Testis (tissue), 3 donors: ENCODE measurements around the gene ZBED3. TPM values are rescaled to one million over a fixed set of nuclear protein-coding genes. Genes with fewer than 3 reads are reported as not detected.

Experiments used
- DNase-seq: peaks from one replicate; pipeline ENCODE4 v3.0.0-alpha.2; 2019
- H3K27ac ChIP-seq, 2 donors: fragments of 200-600 bp; sonication (generic); one replicate each; pipeline ENCODE4 v1.5.1; 2019
- H3K27me3 ChIP-seq: fragments of 200-600 bp; sonication (generic); one replicate; pipeline ENCODE4 v1.5.1; 2019
- H3K36me3 ChIP-seq: fragments of 200-600 bp; sonication (generic); one replicate; pipeline ENCODE4 v1.5.1; 2017; ENCODE audit warnings: low read depth; ENCODE audit errors: missing control alignments
- H3K4me1 ChIP-seq: fragments of 200-600 bp; sonication (generic); one replicate; pipeline ENCODE4 v1.5.1; 2019
- H3K4me3 ChIP-seq, 2 donors: fragments of 200-600 bp; sonication (generic); one replicate each; pipeline ENCODE4 v1.5.1; 2017 to 2019
- H3K9me3 ChIP-seq: fragments of 200-600 bp; sonication (generic); one replicate; pipeline ENCODE4 v1.5.1; 2017
- POLR2A ChIP-seq: fragments of 450-650 bp; IDR thresholded peaks from one replicate; pipeline ENCODE4 v1.6.1; 2017; ENCODE audit warnings: antibody characterized with exemption, mild to moderate bottlenecking, moderate library complexity
- WGBS, 2 donors: methylation state at CpG; one replicate each; pipeline ENCODE4 v1.1.5; 2018; 5-methylcytosine and 5-hydroxymethylcytosine counted together
- intact Hi-C: fragments of 100-400 bp; cut with DNase I; formaldehyde crosslinking; loops from one replicate; pipeline ENCODE4 v1.15.1; 2023; ENCODE audit warnings: low total_unique reads
- polyA plus RNA-seq: library from polyadenylated mRNA; stranded (reverse); fragments of 350-450 nt; fragmentation: Illumina TruSeq; extraction: RNeasy Lipid Tissue Mini Kit (QIAGEN cat#74804); gene quantifications from one replicate; pipeline ENCODE4 v1.2.3, GENCODE V29; 2014; ENCODE audit warnings: low read depth, low replicate concordance; ENCODE audit not compliant: insufficient read depth
- total RNA-seq, 2 donors: library from RNA; depleted of rRNA; stranded (reverse); fragments of >200 nt; gene quantifications; one replicate each; pipeline ENCODE4 v1.2.3, GENCODE V29; 2016
- TF ChIP-seq, protein P1 (sequence below), 3 experiments: fragments of 450-650 bp in 2 of 3; fragments of 200-600 bp in 1 of 3; sonication (generic) in 1 of 3; IDR thresholded peaks; one replicate each; pipeline ENCODE4 v1.5.1; 2016 to 2019; ENCODE audit warnings: antibody characterized with exemption in 3 of 3, mild to moderate bottlenecking in 2 of 3, moderate library complexity in 1 of 3

Gene ZBED3
- total and polyA plus RNA-seq, 3 donors from 2014 or later, result 6.9 to 14.5 (median 7.9) TPM

DNA sequence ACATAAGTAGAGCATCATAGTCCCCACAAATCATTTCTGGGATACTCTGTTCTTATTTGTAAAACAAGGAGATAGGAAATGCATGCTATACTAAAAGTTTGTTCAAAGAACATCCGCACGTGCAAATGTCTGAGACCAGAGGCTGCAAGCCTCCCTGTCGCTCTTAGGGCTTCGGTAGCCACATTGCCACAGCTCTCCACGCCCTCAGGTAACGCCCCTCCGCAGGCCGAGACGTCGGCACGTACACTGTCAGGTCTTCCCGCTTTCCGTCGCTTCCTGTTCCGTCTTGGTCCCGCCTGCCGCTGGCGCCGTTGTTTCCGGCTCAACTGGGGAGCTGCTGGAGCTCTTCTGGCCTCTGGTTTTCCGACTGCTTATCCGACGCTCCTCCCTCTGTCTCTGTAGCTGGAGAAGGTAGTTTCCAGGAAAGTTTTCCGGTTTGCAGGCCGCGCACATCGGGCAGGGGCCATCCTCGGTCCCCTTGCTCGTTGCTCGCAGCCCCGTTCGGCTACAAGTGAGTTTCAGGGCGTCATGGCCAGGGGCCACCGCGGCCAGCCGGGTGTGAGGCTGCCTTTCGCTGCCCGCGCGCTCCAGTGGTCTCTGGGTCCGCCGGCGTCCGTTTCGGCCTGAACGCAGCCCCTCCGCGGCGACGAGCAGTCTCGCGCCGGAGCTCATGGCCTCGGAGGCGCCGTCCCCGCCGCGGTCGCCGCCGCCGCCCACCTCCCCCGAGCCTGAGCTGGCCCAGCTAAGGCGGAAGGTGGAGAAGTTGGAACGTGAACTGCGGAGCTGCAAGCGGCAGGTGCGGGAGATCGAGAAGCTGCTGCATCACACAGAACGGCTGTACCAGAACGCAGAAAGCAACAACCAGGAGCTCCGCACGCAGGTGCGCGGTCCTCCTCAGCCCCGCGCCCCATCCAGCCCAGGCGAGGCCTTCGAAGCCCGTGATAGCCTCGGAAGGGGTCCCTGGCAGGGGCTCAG is 56.7 kb downstream of the ZBED3 start, which contains the start of gene AGGF1:
AGGF1 (plus strand) TSS at position 308 of the 975 bp plus-strand sequence; CDS start at position 671, 363 bp downstream.
- TF ChIP-seq, protein P1, sequence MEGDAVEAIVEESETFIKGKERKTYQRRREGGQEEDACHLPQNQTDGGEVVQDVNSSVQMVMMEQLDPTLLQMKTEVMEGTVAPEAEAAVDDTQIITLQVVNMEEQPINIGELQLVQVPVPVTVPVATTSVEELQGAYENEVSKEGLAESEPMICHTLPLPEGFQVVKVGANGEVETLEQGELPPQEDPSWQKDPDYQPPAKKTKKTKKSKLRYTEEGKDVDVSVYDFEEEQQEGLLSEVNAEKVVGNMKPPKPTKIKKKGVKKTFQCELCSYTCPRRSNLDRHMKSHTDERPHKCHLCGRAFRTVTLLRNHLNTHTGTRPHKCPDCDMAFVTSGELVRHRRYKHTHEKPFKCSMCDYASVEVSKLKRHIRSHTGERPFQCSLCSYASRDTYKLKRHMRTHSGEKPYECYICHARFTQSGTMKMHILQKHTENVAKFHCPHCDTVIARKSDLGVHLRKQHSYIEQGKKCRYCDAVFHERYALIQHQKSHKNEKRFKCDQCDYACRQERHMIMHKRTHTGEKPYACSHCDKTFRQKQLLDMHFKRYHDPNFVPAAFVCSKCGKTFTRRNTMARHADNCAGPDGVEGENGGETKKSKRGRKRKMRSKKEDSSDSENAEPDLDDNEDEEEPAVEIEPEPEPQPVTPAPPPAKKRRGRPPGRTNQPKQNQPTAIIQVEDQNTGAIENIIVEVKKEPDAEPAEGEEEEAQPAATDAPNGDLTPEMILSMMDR (IDR thresholded peaks at IDR 0.05), result no peak
- TF ChIP-seq POLR2A, result no peak
- DNase-seq, result peak; percentile 97
- H3K27me3 ChIP-seq, result no peaks in the 10 kb centered on the region
- peak within 1 kb of the TSS; percentile 90 to 92 for H3K27ac ChIP-seq
- no peaks in the 10 kb centered on the region for H3K36me3 ChIP-seq
- H3K9me3 ChIP-seq, result no peaks in the 10 kb centered on the region
- peaks cover 5% of the 10 kb centered on the region for H3K4me1 ChIP-seq
- WGBS, 2 donors, result 0% methylated on average over 61 to 80 of the region's 82 CpGs
- intact Hi-C loops, result no loop called here
- peak within 1 kb of the TSS; percentile 96 to 99 for H3K4me3 ChIP-seq

GRCh38 chr5:77029376-77029885 is 57.7 kb downstream of the ZBED3 start:
- no peak for DNase-seq
- Histone ChIP-seq H3K27ac (peak overlapping the region in 1 of 2 donors; percentile 92), H3K4me3 (peak overlapping the region in 1 of 2 donors; percentile 99), H3K4me1 (peaks cover 5% of the 10 kb centered on the region), H3K27me3 (no peaks in the 10 kb centered on the region), H3K9me3 (no peaks in the 10 kb centered on the region), H3K36me3 (no peaks in the 10 kb centered on the region)
- intact Hi-C loops, result no loop called here
- 95% methylated on average over 2 of the region's 2 CpGs for WGBS, 2 donors
- TF ChIP-seq, protein P1 (IDR thresholded peaks at IDR 0.05), result no peak

GRCh38 chr5:77028631-77029375 is 58.3 kb downstream of the ZBED3 start:
- peaks cover 5% of the 10 kb centered on the region for H3K4me1 ChIP-seq
- H3K9me3 ChIP-seq, result no peaks in the 10 kb centered on the region
- no peak overlapping the region for H3K4me3 ChIP-seq
- H3K36me3 ChIP-seq, result no peaks in the 10 kb centered on the region
- no peaks in the 10 kb centered on the region for H3K27me3 ChIP-seq
- TF ChIP-seq POLR2A, result no peak
- TF ChIP-seq, protein P1 (IDR thresholded peaks at IDR 0.05), result no peak
- no peak overlapping the region for H3K27ac ChIP-seq
- 92 to 95% methylated on average over 4 of the region's 4 CpGs for WGBS, 2 donors
- no peak for DNase-seq
- intact Hi-C loops, result no loop called here

DNA sequence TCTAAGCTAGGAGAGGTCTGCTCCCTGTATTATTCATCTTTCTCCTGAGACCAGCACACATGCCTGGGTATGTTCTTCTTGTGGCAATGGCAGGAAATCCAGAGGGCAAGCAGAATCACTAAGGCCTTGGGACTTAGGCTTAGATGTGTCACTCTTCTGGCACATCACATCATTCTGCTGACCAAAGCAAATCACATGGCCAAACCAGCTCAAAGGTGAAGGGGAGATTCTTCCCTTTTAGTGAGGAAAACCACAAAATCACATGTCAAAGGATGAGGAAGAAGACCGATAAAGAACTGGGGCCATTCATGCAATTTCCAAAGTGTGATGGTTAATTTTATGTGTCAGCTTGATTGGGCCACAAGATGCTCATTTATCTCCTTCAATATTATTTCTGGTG is 62.6 kb downstream of the ZBED3 start:
- intact Hi-C loops, result no loop called here
- no peaks in the 10 kb centered on the region for H3K9me3 ChIP-seq
- H3K4me1 ChIP-seq, result no peaks in the 10 kb centered on the region
- no peaks in the 10 kb centered on the region for H3K36me3 ChIP-seq
- DNase-seq, result no peak
- H3K27ac ChIP-seq, result no peak overlapping the region
- H3K27me3 ChIP-seq, result no peaks in the 10 kb centered on the region
- TF ChIP-seq, protein P1 (IDR thresholded peaks at IDR 0.05), result no peak
- TF ChIP-seq POLR2A, result no peak
- no peak overlapping the region for H3K4me3 ChIP-seq
- 75 to 94% methylated on average over 1 of the region's 1 CpG for WGBS, 2 donors
